HG03354 (cell line): ENCODE data around the gene OR52R1.
A peak's percentile ranks its signal among the peaks of the same experiment; 100 is the strongest.
"Not testable (repeated sequence)": the region's sequence is repeated elsewhere in the genome, so short reads cannot be mapped to it uniquely, and the experiment has no call there.

Experiments
- ATAC-seq: cut with Tn5 transposase; IDR thresholded peaks from one replicate; pipeline ENCODE4 v1.9.1; 2021; ENCODE audit warnings: mild to moderate bottlenecking; ENCODE audit not compliant: unreplicated experiment, poor library complexity, severe bottlenecking

Gene OR52R1

DNA sequence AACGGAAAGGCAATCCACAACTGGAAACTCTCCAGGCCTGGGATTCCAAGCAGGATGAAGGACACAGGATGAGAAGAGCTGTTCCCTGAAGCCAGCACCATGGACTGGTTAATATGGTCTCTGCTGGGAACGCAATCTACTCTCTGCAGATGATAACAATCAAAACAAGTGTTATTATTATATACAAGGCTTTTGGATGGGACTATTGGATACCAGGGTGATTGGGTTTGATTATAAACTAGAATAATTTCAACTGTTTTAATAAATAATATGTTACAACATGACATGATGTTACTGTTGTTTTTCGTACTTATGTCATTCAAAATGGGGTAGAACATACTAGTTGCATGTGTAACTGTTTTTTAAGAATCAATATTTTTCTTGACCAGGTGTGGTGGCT, at the start of gene OR52R1:
Gene OR52R1 (minus strand): TSS at position 101 of the 400 bp plus-strand sequence. CDS start 0 bp downstream, at position 101.
- no peak for ATAC-seq

DNA sequence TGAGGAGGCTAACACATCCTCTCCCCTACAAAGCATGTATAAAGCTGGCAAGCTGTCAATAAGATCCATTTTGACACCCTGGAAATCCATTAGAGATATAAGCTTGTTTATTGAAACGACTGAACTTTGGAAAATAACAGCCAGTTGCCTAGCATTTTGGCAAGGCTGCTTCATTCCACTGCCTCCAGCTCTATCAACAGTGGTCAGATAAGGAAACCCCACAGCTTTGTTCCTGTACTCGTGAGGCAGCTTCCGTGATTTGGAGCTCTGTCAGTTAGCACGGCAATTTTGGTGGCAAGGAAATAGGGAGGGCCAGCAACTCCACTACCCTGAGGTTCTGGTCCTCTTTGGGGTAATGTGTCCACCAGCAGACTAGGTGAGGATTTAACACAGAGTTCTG, 46.9 kb upstream of the OR52R1 start:
- no peak for ATAC-seq

DNA sequence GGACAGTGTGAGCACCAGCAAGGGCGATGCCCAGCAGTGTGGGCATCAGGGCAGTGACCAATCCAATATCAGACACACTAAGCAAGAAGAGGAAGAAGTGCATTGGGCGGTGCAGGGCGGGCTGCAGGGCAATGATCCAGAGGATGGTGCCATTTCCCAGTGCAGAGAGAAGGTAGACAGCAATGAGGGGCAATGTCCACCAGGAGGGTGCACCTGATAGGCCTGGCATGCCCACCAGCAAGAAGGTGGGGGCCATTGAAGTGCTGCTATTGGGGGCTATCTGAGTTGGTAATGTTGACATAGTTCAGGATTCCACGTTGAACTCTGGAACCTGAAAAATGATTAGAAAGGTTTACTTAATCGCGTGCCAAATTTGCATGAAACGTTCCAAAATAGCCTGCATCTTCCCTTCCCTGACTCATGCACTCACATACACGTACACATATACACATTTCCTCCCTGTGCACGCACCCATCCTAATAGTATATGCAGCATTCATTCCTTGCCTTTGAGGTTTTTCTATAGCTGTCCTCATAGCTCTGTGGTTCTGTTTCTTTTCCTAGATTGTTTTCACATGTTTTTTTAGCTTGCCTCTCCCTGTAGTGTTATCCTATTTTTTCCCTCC, 44.8 kb upstream of the OR52R1 start, which contains the start of gene OR51S1:
Gene OR51S1 (minus strand): TSS at position 301 of the 625 bp plus-strand sequence. CDS start 0 bp downstream, at position 301.
- ATAC-seq: no peak

DNA sequence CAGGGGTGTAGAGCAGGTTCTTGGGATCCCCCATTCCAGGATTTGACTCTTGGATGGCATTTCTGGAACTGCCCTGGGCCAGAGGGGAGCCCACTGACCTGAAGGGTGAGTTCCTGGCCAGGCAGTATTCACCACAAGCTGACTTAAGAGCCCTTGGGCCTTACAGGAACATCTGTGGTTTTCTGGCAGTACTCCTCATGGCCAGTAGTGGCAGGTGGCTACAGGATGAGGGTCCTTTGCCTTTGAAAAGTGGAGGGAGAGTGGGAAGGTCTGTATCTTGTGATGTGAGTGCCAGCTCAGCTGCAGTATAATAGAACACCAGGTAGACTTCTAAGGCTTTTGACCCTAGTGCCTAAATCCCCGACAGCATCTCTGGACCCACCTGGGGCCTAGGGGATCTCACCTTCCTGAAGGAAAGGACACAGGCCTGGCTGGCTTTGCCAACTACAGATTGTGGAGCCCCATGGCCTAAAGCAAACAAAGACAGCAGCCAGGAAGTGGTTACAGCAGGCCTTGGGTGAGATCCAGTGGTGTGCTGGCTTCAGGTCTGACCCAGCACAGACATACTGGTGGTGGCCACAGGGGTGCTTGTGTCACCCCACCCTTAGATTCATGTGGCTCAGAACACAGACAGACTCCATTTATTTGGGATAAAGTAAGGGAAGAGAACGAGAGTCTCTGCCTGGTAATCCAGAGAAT, 35.8 kb upstream of the OR52R1 start:
- no peak for ATAC-seq

DNA sequence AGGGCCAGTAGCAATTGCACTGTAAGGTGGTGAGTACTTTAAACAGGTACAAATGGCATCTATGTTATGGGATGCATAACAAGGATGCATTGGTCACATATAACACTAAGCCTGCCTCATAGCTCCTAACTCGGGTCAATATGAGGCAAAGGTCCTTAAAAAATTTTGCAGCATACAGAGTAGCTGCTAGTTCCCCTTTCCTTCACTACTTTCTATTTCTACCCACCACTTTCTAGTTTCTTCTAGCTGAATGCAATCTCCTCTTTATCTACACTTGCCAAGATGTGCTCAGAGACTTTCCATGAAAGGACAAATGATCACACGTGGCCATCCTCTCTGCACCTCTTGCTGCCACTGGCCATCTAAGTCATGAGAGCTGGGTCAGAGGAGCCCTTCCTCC, 26.7 kb upstream of the OR52R1 start:
- ATAC-seq: no peak

DNA sequence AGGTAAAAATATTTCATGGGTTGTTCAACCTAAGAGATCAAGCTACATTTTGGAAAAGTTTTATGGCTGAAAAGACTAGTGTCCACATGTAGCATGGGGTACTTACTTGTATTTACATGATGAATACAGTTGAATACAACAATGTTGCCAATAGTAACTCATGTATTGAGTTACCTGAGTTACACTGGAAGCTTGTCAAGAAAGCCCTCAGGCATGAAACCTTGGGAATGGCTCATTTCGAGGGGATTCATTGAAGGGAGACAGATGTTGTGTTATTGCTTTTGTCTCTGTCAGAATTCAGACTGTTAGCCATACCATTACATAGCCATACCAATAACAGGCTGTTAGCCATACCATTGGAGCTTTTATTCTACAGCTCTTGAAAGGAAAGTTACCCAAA, 26.2 kb upstream of the OR52R1 start:
- ATAC-seq: no peak

DNA sequence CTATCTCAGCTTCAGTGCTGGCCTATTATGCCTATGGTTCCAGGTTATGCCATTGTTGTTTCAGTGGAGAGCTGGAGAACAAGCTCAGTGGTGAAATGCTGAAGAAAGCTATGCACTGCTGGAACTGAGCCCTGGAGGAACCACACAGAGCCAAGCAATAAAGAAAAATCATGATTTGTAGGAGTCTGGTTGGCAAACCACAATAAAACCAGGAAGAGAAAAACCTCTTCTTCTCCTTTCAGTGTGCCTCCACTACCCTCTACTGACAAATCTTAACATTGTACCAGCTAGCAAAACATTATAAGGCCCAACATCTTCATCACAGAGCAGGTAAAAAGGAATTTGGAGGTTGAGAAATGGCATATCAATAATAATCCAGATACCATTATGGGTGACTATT, 22.2 kb upstream of the OR52R1 start:
- no peak for ATAC-seq

DNA sequence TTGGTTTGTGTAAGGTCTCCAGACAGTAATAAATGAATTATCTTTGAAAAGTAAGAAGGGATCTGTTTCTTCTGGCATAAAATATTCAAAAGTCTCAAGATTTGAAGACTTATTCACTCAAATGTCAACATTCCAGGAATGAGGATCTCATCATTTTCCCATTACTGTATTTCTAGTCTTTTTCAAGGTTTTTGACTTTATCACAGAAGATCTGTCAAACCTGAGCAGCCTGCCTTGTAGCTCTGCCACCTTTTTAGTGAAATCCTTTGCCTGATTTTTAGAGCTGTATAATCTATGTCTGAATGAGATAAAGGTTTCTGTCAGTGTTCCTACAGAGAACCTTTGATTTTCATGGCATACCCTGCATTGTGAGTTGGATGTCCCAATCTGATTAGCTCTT, 21.0 kb upstream of the OR52R1 start:
- no peak for ATAC-seq

DNA sequence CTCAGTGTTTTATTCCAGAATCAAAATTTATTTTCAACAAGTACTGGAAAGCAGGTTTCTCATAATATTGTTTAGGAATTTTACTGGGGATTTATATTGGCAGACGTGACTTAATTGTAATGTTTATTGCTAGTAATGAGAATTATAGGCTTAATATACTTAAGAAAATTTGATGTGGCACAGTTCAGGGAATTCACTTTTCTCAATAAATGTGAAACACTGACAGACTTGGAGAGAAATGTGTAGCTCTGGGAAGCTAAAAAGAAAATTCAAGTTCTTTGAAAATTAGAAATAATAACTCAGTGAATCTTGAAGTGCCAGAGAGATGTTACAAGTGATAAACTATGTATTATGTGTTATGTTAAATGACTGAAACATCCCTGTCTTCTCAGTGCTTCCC, 16.8 kb upstream of the OR52R1 start, which contains the start of gene OR51F2:
Gene OR51F2 (plus strand): TSS at position 301 of the 400 bp plus-strand sequence. CDS start 101 bp downstream, outside the sequence.
- no peak for ATAC-seq

DNA sequence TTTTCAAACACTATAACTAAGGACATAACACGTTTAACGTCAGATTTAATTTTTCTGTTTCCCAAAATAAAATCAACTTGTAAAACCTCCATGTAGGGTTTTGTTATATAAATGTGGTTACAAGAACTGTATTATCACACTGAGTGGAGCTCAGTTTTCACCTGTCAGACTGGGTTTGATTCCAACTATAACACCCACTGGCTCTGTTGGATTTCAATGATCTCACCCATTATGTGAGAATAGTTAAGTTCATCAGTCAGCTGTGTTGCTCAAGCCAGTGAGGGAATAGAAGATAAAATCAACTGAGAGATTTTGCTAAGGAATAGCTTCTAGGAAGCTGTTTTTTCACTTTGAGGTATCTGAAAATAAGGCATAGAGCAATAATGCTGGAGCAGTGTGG, 5.1 kb upstream of the OR52R1 start:
- no peak for ATAC-seq

DNA sequence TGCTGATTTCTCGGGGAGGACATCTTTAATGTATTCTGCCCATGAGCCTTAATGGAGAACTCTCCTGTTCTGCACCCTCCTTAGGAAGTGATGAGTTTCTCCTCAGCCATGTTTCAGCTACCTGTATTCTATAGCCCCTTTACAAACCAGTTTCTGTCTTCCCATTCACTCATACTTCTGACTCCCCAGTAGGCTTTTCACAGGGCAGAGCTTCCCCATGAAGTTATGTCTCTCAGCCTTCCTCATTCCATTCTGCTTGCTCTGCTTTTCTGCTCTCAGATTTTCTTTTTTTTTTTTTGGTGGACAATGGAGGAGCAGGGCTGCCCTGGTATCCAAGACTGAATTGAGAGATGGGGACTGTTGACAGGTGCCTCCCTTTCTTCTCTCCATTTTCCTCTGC, 4.3 kb upstream of the OR52R1 start:
- ATAC-seq: no peak

DNA sequence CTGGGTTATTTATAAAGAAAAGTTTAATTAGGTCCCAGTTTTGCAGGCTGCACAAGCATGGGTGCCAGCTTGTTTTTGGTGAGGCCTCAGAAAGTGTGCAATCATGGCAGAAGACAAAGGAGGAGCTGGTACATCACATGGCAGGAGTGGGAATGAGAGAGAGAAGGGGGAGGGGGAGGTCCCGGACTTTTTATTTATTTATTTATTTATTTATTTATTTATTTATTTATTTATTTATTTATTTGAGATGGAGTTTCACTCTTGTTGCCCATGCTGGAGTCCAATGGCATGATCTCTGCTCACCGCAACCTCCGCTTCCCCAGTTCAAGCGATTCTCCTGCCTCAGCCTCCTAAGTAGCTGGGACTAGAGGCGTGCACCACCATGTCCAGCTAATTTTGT, 2.9 kb downstream of the OR52R1 start:
- ATAC-seq: not testable (repeated sequence)

DNA sequence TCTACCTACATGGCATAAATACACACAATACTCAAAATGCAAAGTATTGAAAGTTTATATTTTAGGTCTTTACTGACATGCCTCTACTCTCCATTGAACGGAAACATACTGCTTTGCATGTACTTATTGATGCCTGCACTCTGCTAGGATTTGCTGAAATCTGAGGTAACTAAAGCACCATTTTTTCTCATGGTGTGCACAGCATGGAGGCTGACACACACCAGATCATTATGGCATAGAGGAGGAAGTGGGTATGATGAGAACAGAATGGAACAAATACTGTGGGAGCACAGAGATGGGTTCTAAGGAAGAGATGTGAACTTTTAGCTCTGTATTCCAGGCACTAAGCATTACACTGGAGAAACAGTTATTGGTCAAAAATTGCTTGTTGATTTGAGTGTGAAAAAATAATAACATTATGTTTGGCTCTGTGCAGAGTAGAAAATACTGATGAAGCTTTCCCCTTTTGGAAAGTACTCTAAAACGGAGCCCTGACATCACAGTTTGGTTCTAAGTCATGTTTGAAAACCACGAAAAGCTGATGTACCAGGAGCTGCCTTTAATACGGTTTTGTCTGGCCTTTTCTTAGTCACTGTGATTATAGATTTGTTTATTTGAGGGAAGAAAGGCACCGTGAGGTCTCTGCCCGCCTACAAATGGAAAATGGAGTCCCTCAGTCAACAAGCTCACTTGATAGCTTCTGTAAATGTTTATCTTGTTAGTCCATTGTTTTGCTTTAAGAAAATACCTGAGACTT, 5.6 kb downstream of the OR52R1 start:
- no peak for ATAC-seq

DNA sequence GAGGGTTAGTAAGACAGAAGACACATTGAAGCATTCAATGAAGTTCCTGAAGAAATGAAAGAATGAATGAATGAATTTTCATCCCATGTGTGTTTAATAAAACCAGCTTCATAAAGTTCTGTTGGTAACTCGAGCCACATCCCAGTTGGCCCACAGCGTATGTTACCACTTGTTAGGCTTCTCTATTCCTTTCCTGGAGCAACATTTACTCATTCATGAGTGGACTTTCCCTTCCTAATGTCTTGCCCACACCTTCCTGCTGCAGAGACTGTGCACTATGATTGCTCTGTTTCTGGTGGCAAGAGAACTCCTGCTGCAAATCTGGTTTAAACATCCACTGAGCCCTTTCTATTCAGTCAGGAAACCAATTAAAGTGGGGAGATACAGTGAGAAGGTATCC, 7.0 kb downstream of the OR52R1 start:
- ATAC-seq: no peak

DNA sequence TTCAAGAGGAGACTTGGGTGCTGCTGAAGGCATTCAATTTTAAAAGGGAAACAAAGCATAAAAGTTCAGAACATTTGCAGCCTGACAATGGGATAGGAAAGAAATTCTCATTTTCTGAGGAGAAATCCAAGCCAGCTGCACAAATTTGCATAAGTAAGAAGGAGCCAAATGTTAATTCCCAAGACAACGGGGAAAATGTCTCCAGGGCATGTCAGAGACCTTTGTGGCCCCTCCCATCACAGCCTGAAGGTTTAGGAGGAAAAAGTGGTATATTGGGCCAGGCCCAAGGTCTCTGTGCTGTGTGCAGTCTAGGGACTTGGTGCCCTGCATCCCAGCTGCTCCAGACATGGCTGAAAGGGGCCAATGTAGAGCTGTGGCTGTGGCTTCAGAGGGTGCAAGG, 21.7 kb downstream of the OR52R1 start:
- no peak for ATAC-seq

DNA sequence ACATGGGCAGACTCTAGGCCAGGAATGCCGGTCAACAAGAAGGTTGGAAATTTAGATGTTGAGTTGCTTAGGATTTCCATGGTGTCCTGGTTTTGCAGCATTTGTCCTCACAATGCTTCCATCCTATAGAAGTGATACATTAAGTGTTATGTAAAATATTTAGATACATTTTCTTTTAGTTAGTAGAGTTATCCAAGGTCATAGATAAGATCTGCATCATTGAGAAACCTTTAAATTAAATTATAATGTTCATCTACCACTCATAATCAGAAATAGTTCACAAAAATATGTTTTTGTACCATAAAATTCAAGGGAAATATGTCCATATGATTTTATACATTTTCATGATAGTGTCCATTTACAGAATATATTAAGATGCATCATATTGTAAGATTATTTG, 34.3 kb downstream of the OR52R1 start, which contains the start of gene OR51F1:
Gene OR51F1 (minus strand): TSS at position 101 of the 400 bp plus-strand sequence. CDS start 0 bp downstream, at position 101.
- no peak for ATAC-seq

DNA sequence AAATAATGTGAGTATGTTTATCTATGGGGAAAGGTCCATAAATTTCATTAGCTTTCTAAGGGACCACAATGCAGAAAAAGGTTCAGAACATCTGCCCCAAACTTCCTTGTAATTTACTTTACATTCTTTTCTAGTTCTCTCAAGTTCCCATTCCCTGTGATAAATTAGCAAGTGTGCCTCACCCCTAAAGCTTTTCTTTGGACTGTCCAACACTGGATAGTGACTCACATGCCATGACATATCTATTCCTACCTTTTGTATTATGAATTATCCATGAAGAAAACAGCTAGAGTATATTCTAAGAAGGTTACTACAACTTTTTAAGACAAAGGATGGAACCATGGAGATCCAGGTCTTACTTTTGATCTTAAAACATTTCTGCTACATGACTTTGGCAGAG, 36.1 kb downstream of the OR52R1 start:
- ATAC-seq: no peak

DNA sequence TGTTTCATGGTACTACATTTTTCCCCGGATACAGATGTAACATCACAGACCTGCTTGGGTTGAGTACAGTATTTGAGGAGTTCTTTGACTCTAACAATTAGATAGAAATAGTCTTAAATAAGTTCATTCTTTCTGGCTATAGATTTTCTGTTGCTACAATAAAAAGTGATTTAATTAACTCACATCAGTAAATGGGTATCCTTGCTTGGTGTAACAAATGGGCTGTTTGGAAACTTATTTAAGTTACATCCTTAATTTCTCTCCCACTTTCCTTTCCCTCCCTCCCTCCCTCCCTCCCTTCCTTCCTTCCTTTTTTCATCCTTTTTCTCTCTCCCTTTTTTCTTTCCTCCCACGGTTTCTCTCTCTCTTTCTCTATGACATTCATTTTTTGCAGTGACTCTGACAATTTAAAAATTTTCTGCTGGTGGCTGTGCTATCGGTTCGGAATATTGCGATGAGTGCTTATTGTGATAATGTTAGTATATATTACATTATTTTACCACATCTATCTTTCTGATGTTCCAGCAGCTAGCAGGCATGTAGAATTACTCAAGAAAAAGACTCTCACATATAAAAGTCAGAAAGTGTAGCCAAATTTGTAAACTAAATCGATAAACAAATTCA, 37.6 kb downstream of the OR52R1 start:
- no peak for ATAC-seq

DNA sequence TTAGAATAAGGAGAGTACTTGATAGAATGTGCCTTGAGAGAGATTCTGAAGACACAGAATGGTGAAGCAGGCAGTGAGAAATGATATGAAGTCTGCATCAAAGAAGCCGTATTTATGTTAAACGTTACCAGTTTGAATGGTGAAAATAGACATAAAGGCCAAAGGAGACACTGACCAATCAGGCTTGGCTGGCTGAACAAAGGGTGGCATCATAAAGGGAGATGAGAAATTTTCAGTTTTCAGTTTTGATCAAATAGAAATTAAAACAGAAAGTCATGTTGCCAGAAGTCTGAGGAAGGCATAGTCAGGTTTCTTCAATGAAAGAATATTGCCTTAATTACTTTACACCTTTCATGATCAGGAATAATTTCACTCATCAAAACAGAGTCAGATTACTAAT, 41.1 kb downstream of the OR52R1 start:
- ATAC-seq: peak; percentile 49
